Pulmonary artery endothelial cell (primary cell): ENCODE results near the gene EEF1AKMT3. TPM values are rescaled to one million over a fixed set of nuclear protein-coding genes. Genes with fewer than 3 reads are reported as not detected.

Experiments
- total RNA-seq: library from RNA; depleted of rRNA; stranded (reverse); fragments of >200 nt; gene quantifications from 2 replicates; pipeline ENCODE4 v1.2.3, GENCODE V29; 2014

Gene EEF1AKMT3
- total RNA-seq, 1 donor from 2014 or later = 6.3 TPM

Other genes starting within 250 kb of the EEF1AKMT3 start
- gene MBD6, start 249.8 kb upstream of the EEF1AKMT3 start, total RNA-seq = 5.3 and 8.3 TPM in 2 replicates
- 81.0 and 90.1 TPM in 2 replicates for gene DCTN2, start 225.4 kb upstream of the EEF1AKMT3 start, total RNA-seq
- gene KIF5A, start 222.6 kb upstream of the EEF1AKMT3 start, total RNA-seq = under 0.01 and 0.14 TPM in 2 replicates
- gene PIP4K2C, start 181.4 kb upstream of the EEF1AKMT3 start, total RNA-seq = 10.4 and 11.8 TPM in 2 replicates
- gene DTX3, start 167.8 kb upstream of the EEF1AKMT3 start, total RNA-seq = 4.8 and 11.4 TPM in 2 replicates
- gene ARHGEF25, start 161.2 kb upstream of the EEF1AKMT3 start, total RNA-seq = 5.3 and 5.7 TPM in 2 replicates
- 0.07 and 0.35 TPM in 2 replicates for gene B4GALNT1, start 139.4 kb upstream of the EEF1AKMT3 start, total RNA-seq
- 194 and 222 TPM in 2 replicates for gene OS9, start 78.5 kb upstream of the EEF1AKMT3 start, total RNA-seq
- 0.07 and 0.11 TPM in 2 replicates for gene AGAP2, start 33.9 kb upstream of the EEF1AKMT3 start, total RNA-seq
- 37.7 and 48.0 TPM in 2 replicates for gene TSPAN31, start 27.6 kb upstream of the EEF1AKMT3 start, total RNA-seq
- gene CDK4, start 20.3 kb upstream of the EEF1AKMT3 start, total RNA-seq = 139 and 181 TPM in 2 replicates
- 3.9 and 5.3 TPM in 2 replicates for gene MARCHF9, start 17.5 kb upstream of the EEF1AKMT3 start, total RNA-seq
- 0.35 and 0.66 TPM in 2 replicates for gene CYP27B1, start 5.5 kb upstream of the EEF1AKMT3 start, total RNA-seq
- 5.0 and 8.1 TPM in 2 replicates for gene METTL1, start 509 bp upstream of the EEF1AKMT3 start, total RNA-seq
- gene TSFM, start 10.2 kb downstream of the EEF1AKMT3 start, total RNA-seq = 26.0 and 31.7 TPM in 2 replicates
- 0.46 and 1.8 TPM in 2 replicates for gene AVIL, start 46.1 kb downstream of the EEF1AKMT3 start, total RNA-seq
- 53.2 and 86.3 TPM in 2 replicates for gene CTDSP2, start 74.1 kb downstream of the EEF1AKMT3 start, total RNA-seq
- 8.4 and 10.6 TPM in 2 replicates for gene ATP23, start 169.0 kb downstream of the EEF1AKMT3 start, total RNA-seq